PFSK-1 (cell line): ENCODE data around the gene SIAE. TPM values are rescaled to one million over a fixed set of nuclear protein-coding genes. Genes with fewer than 3 reads are reported as not detected.

ENCODE experiments used
- FOXP2 ChIP-seq: optimal IDR thresholded peaks from 2 replicates; pipeline ENCODE3; 2011; ENCODE audit warnings: borderline replicate concordance, control low read depth, inconsistent platforms; ENCODE audit not compliant: insufficient read depth; ENCODE audit errors: extremely low read length, extremely low read depth
- POLR2AphosphoS5 ChIP-seq: IDR thresholded peaks from 2 replicates; pipeline ENCODE4 v1.6.1; 2012; ENCODE audit warnings: low read depth, mild to moderate bottlenecking, control low read depth, low read length, moderate library complexity
- REST ChIP-seq, 2 experiments: IDR thresholded peaks; 2 replicates each; pipeline versions ENCODE4 v1.6.1 to v1.8.0; 2011 to 2012; ENCODE audit warnings: low read depth in 2 of 2, low read length in 2 of 2, control low read depth in 1 of 2, inconsistent platforms in 1 of 2, mild to moderate bottlenecking in 1 of 2, moderate library complexity in 1 of 2; ENCODE audit not compliant: insufficient read depth in 1 of 2
- SIN3A ChIP-seq: IDR thresholded peaks from 2 replicates; pipeline ENCODE4 v1.6.1; 2012; ENCODE audit warnings: mild to moderate bottlenecking, low read length, moderate library complexity, borderline replicate concordance; ENCODE audit not compliant: insufficient read depth
- TAF1 ChIP-seq: IDR thresholded peaks from 2 replicates; pipeline ENCODE4 v1.6.1; 2012; ENCODE audit warnings: low read length, control low read depth, borderline replicate concordance; ENCODE audit not compliant: insufficient read depth
- polyA plus RNA-seq: library from polyadenylated mRNA; unstranded; fragments of >200 nt; gene quantifications from one replicate; pipeline ENCODE4 v1.2.1, GENCODE V29; 2012; ENCODE audit warnings: low read depth, missing spikeins; ENCODE audit not compliant: insufficient read length

SIAE gene
- 5.8 TPM for polyA plus RNA-seq

GRCh38 chr11:124673333-124674167 lies at the start of gene SIAE, which contains the start of gene SPA17:
TSS of gene SIAE (minus strand) at chr11:124673739. CDS start at chr11:124673708, 31 bp downstream.
TSS of gene SPA17 (plus strand) at chr11:124673904. CDS start at chr11:124675265, 1,361 bp downstream.
- 0 out of 4 replicates have a peak, but pooled peaks of 1 of the 2 experiments have one; percentile 57 for TF ChIP-seq REST (IDR thresholded peaks at IDR 0.05; ENCODE audit: insufficient read depth in 1 of 2, low read depth in 2 of 2, low read length in 2 of 2)
- TF ChIP-seq FOXP2: peak; percentile 58
- peak; percentile 94 for TF ChIP-seq POLR2AphosphoS5
- TF ChIP-seq SIN3A: peak; percentile 92
- peak; percentile 79; the same call in 1 of the 2 replicates for TF ChIP-seq TAF1

GRCh38 chr11:124722176-124722575 lies 48.6 kb upstream of the SIAE start:
- TF ChIP-seq TAF1 (no peak), SIN3A (no peak), POLR2AphosphoS5 (no peak), FOXP2 (no peak), REST (IDR thresholded peaks at IDR 0.05; ENCODE audit: insufficient read depth in 1 of 2, low read depth in 2 of 2, low read length in 2 of 2) (no peak)

- no peak for TF ChIP-seq SIN3A
Measured at GRCh38 chr11:124719534-124719933, 46.0 kb upstream of the SIAE start.

- no peak for TF ChIP-seq FOXP2
- no peak for TF ChIP-seq POLR2AphosphoS5
- no peak for TF ChIP-seq REST (IDR thresholded peaks at IDR 0.05; ENCODE audit: insufficient read depth in 1 of 2, low read depth in 2 of 2, low read length in 2 of 2)
- TF ChIP-seq TAF1: no peak
- TF ChIP-seq SIN3A: no peak
Measured at GRCh38 chr11:124718801-124719200, 45.3 kb upstream of the SIAE start.

- no peak for TF ChIP-seq FOXP2
- TF ChIP-seq SIN3A: no peak
- TF ChIP-seq POLR2AphosphoS5: no peak
- no peak for TF ChIP-seq TAF1
- TF ChIP-seq REST (IDR thresholded peaks at IDR 0.05; ENCODE audit: insufficient read depth in 1 of 2, low read depth in 2 of 2, low read length in 2 of 2): no peak
Measured at GRCh38 chr11:124717786-124718651, 44.5 kb upstream of the SIAE start.
